ENCODE results near the gene VKORC1L1.
"Not testable (repeated sequence)": the region's sequence is repeated elsewhere in the genome, so short reads cannot be mapped to it uniquely, and the experiment has no call there.

VKORC1L1 gene

DNA sequence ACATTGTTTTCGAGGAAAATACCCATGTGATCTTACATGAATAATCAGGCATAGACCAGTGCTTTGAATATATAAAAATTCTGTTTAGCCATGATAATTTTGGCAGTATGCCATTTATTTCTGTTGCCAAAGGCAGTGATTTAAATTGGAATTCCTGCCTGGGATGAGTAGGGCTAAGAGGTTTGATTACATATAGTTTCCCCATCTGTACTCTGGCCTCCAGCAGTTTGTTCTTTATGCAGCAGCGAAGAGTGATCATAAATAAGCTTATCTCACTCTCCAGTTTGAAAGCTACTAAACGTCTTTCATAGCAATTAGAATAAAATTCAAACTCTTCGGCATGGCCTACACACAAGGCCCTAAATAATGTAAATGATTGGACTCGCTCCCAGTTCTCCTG lies 72.9 kb downstream of the VKORC1L1 start:
- not testable (repeated sequence) for DNase-seq

DNA sequence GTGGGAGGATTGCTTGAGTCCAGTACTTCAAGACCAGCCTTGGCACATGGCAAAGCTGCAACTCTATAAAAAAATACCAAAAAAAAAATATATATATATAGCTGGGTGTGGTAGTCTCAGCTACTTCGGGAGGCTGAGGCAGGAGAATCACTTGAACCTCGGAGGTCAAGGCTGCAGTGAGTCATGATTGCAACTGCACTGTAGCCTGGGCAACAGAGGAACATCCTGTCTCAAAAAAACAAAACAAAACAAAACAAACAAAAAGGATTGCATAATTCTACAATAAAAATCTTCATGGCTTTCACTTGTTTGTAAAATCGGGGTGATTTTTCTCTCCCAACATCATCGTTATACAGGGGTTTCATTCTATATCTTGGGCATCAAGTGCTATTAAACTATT lies 74.0 kb downstream of the VKORC1L1 start:
- DNase-seq = no peak

DNA sequence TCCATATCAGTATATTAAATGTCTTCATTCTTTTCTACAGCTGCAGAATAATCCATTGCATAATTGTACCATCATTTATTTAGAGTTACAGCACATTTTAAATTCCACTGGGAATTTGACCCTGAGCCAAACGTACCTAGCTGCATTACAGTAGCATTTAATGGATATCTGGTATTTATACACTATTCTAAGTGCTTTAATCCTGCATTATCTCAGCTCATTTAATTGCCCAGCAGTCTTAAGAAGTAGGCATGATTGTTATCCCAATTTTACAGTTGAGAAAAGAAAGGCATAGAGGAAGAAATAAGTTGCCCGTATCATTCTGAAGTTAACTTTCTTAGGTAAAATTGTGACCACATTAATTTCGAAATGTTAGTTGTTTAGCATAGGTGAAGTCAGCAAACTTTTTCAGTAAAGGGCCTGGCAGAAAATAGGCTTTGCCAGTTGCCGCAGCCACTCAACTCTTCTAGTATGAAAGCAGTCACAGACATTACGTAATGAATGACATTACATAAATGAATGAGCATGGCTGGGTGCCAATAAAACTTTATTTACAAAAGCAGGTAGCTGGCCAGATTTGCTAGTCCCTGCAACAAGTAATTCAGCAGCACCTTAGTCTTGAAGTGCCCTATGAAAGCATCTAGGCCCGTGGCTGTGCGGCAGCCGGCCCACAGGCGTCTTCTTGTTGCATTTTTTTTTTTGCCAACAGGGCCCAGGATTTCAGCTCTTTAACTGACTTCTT lies 79.1 kb downstream of the VKORC1L1 start:
- no peak for DNase-seq

- no peak for DNase-seq
Measured at GRCh38 chr7:65953001-65953720, 80.3 kb downstream of the VKORC1L1 start.

DNA sequence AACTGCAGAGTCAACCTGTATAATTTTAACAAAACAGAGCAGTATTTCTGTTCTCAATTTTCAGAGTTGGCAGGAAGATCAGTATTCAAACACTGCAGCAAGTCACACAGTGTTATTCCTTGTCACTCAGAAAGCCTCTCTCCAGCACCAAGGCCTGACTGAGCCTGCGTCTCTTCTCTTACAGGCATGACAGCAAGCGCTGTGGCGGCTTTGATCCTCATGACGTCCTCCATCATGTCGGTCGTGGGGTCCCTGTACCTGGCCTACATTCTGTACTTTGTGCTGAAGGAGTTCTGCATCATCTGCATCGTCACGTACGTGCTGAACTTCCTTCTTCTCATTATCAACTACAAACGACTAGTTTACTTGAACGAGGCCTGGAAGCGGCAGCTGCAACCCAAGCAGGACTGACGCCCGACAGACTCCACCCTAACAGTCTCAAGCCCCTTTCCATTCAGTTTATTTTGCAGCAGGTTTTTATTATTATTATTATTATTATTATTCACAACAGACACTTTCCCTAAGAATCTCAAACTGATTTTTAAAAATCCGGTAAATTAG lies 81.1 kb downstream of the VKORC1L1 start:
- no peak for DNase-seq

- DNase-seq = no peak
Measured at GRCh38 chr7:65955718-65956117, 82.8 kb downstream of the VKORC1L1 start.

DNA sequence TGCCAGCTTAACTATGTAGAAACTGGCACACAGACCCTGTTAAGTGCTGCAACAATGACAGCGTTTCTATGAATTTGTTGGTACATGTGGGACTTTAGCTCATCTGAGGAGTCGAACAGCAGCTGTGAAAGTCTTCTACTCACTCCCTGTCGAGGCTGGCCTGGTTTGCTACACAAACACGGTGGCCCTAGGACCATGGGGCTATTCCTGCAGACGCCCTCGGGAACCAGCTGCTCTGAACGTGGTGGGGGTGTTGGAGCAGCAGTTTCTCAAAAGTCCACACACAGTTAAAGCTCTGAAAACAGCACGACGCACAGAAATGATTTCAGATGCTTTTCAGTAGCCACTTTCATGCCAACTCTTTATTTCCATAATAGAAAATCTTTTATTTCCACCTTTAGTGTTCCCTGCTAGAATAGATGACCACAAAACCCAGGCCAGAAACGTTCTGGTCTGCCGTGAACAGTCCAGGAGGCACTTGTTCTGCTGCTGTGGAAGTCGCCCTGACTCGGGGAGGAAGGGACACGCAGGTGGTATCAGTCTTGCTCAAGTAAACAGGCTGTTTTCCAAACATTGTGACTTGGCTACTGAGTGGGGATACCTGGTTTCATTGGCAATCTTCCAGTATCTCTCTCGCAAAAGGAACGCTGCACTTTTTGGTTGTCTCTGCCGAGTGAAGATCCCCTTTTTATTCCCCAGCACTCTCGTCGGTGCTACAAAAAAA lies 87.6 kb downstream of the VKORC1L1 start:
- no peak for DNase-seq

- no peak for DNase-seq
Measured at GRCh38 chr7:65962033-65962432, 89.2 kb downstream of the VKORC1L1 start.

GRCh38 chr7:65964671-65965070 lies 91.8 kb downstream of the VKORC1L1 start:
- DNase-seq = not testable (repeated sequence)

DNA sequence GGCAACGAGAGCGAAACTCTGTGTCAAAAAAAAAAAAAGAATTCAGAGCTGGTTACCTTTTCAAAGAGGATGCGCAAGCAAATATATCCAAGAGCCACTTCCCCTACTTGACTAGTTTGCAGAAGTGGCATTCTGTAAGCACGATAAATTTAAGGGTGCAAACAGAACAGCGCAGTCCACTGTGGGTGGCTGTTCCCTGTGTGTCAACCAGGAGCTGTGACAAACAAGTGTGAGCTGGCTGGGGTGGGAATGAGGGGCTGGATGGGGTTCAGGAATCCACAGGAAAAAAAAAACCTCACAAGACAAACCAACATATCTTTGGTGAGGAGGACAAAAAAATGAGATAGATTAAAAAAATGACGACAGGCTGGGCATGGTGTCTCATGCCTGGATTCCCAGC lies 93.3 kb downstream of the VKORC1L1 start:
- no peak for DNase-seq

DNA sequence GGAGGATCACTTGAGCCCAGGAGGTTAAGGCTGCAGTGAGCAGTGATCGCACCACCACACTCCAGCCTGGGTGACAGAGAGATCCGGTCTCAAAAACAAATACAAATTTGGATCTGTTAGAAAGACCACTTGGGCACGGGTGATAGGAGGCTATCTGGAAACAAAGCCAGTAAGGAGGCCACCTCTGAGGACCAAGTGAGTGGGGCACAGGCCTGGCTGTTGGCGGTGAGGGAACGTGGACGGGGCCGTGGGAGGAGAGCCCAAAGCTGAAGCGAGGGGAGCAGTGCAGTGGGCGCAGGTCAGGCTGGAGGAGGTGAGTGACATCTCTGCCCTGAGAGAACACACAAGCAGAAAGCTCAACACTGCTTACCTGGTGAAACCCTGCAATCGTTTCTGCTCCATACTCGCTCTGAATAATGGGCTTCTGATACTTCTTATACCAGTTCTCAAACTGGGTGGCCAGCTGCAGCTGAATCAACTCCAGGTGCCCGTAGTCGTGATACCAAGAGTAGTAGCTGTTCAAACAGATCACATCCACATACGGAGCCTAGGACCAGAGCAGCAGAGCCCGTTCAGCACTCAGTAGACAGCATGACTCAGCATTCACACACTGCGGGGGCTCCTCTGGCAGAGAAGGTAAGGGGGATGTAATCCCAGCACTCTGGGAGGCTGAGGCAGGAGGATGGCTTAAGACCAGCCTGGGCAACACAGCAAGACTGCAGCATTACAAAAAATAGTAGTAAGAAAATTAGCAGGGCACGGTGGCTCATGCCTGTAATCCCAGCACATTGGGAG lies 94.7 kb downstream of the VKORC1L1 start:
- DNase-seq = no peak

DNA sequence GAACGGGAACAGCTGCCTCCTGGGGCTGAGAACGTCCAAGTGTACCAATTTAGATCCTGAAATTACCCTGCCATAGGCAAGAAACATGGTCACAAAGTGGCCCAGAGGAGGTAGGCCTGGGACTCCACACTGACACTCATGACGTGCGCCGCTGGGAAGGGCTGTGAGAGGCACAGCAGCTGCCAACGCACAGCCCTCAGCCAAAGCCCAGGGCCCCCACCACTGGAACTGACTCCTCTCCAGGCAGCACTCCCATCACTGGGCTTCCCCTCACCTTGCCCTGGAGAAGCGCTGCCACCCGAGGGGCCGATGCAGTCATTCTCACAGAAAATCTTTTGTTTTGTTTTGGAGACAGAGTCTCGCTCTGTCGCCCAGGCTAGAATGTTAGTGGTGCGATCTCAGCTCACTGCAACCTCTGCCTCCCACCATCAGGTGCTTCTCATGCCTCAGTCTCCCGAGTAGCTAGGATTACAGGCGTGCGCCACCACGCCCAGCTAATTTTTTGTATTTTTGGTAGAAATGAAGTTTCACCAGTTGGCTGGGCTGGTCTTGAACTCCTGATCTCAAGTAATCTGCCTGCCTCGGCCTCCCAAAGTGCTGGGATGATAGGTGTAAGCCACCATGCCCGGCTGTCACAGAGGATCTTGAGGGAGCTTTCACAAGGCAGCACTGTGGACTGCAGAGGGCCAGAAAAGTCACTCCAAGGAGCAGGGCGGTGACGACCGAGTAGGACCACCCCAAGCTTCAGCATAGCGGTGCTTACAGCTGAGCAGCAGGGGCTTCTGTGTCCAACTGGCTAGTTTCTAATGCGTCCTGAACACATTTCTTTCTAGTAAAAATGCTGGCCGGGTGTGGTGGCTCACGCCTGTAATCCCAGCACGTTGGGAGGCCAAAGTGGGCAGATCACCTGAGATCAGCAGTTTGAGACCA lies 95.6 kb downstream of the VKORC1L1 start:
- DNase-seq = no peak

DNA sequence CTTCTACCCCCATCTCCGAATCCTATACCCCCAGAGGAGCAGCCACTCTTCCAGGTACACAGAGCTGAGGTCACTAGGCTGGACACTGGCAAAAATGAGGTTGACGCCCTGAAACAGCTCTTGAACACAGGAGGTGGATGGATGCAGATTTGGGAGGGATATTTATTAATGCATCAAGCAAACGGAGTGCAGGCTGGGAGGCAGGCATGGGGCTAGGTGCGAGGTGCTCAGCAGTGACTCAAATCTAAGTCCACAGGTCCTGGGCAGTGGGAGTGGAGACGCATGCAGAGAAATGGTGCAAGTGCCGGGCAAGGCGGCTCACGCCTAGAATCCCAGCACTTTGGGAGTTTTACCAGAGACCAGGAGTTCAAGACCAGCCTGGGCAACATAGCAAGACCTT lies 98.1 kb downstream of the VKORC1L1 start:
- DNase-seq = no peak

DNA sequence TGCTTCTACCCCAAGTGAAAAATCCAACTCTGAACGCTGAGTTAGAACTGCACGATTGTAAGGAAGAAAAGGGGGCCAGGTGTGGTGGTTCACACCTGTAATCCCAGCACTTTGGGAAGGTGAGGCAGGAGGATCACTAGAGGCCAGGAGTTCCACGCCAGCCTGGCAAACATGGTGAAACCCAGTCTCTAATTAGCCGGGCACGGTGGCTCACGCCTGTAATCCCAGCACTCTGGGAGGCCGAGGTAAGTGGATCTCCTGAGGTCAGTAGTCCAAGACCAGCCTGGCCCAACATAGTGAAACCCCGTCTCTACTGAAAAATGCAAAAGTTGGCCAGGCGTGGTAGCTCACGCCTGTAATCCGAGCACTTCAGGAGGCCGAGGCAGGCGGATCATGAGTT lies 100.1 kb downstream of the VKORC1L1 start:
- no peak for DNase-seq

DNA sequence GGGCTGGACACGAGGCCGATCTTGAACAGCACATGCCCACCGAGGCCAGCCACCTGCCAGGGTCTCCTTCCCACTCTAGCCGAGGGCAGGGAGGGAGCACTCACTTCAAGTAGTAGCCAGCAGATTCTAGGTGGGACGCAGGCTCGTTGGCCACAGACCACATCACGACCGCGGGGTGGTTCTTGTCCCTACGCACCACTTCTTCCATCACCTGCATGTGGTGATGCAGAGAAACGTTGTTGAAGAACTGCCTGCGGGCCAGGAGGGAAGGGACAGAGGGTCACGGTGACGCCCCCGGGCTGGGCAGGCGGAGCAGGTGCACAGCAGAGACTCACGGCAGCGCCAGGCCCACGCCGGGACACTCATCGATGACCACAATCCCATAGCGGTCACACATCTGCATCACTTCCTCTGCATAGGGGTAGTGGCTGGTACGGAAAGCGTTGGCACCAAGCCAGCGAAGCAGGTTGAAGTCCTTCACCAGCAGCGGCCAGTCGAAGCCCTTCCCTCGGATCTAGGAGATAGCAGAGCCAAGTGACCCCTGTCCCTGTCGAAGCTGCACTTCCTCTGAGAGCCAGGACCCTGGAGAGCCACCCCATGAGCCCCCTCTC lies 101.4 kb downstream of the VKORC1L1 start:
- DNase-seq = no peak

GRCh38 chr7:65974876-65975275 lies 102.0 kb downstream of the VKORC1L1 start:
- DNase-seq = no peak

- DNase-seq = no peak
Measured at GRCh38 chr7:65975814-65976445, 103.1 kb downstream of the VKORC1L1 start.

DNA sequence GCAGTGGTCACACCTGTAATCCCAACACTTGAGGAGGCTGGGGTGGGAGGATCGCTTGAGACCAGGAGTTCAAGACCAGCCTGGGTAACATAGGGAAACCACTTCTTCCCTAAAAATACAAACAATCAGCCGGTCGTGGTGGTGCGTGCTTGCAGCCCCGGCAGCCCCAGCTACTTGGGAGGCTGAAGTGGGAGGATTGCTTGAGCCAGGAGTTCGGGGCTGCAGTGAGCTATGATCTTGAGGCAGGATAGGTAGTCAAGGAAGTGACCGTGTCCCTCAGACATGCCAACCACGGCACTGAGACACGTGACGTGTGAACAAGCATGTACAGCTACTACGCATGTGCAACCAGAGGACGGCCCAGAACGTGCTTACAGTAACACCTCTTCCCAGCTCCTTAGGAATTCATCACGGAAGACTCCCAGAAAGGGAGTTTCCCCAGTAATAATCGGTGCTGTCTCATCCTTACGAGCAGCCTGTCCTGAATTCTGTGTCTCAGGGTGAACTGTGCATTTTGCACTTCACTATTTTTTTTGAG lies 103.9 kb downstream of the VKORC1L1 start:
- DNase-seq = no peak

GRCh38 chr7:65978891-65979582 lies 106.2 kb downstream of the VKORC1L1 start:
- no peak for DNase-seq
